Skeletal muscle cell (primary cell): Measurements from ENCODE around the gene SUSD1.
A peak's percentile ranks its signal among the peaks of the same experiment; 100 is the strongest.
"Not testable (repeated sequence)": the region's sequence is repeated elsewhere in the genome, so short reads cannot be mapped to it uniquely, and the experiment has no call there.

Source experiments
- DNase-seq: peaks from one replicate; pipeline ENCODE4 v3.0.0-alpha.2; 2010; ENCODE audit warnings: low read depth
- H3K4me3 ChIP-seq: 2 replicates; pipeline ENCODE4 v1.5.1; 2011; ENCODE audit warnings: low read depth, mild to moderate bottlenecking, control low read depth, low read length, moderate library complexity

SUSD1 gene

GRCh38 chr9:112078432-112078831 is 96.7 kb downstream of the SUSD1 start:
- no peak overlapping the region for H3K4me3 ChIP-seq
- DNase-seq = no peak

- no peak for DNase-seq
- no peak overlapping the region for H3K4me3 ChIP-seq
These were observed 98.3 kb downstream of the SUSD1 start for GRCh38 chr9:112076814-112077213.

GRCh38 chr9:112075009-112075378 is 100.1 kb downstream of the SUSD1 start:
- DNase-seq = no peak
- H3K4me3 ChIP-seq = no peak overlapping the region

- DNase-seq = peak; percentile 97
- no peak overlapping the region for H3K4me3 ChIP-seq
These were observed 100.7 kb downstream of the SUSD1 start for GRCh38 chr9:112074250-112075008.

- not testable (repeated sequence) for DNase-seq, H3K4me3 ChIP-seq
These were observed 101.4 kb downstream of the SUSD1 start for GRCh38 chr9:112073639-112074173.

GRCh38 chr9:112072721-112073638 is 102.1 kb downstream of the SUSD1 start:
- DNase-seq = peak; percentile 95

GRCh38 chr9:112069318-112070169 is 105.6 kb downstream of the SUSD1 start:
- DNase-seq = no peak
- no peak overlapping the region for H3K4me3 ChIP-seq

More at GRCh38 chr9:112072721-112073638, 102.1 kb downstream of the SUSD1 start:
- H3K4me3 ChIP-seq = no peak overlapping the region

GRCh38 chr9:112065806-112066606 is 109.1 kb downstream of the SUSD1 start:
- H3K4me3 ChIP-seq = no peak overlapping the region
- DNase-seq = peak; percentile 58

GRCh38 chr9:112064871-112065270 is 110.2 kb downstream of the SUSD1 start:
- no peak for DNase-seq
- H3K4me3 ChIP-seq = no peak overlapping the region

- no peak overlapping the region for H3K4me3 ChIP-seq
- DNase-seq = no peak
These were observed 111.5 kb downstream of the SUSD1 start for GRCh38 chr9:112063586-112063985.

GRCh38 chr9:112063151-112063550 is 111.9 kb downstream of the SUSD1 start:
- peak; percentile 73 for DNase-seq
- no peak overlapping the region for H3K4me3 ChIP-seq

GRCh38 chr9:112061152-112061740 is 113.9 kb downstream of the SUSD1 start:
- no peak overlapping the region for H3K4me3 ChIP-seq

GRCh38 chr9:112059966-112060320 is 115.2 kb downstream of the SUSD1 start:
- no peak overlapping the region for H3K4me3 ChIP-seq
- DNase-seq = no peak

More at GRCh38 chr9:112061152-112061740, 113.9 kb downstream of the SUSD1 start:
- peak; percentile 94 for DNase-seq

- no peak overlapping the region for H3K4me3 ChIP-seq
- DNase-seq = peak; percentile 81
These were observed 115.7 kb downstream of the SUSD1 start for GRCh38 chr9:112059145-112059965.

- no peak for DNase-seq
- H3K4me3 ChIP-seq = no peak overlapping the region
These were observed 118.1 kb downstream of the SUSD1 start for GRCh38 chr9:112056996-112057395.

GRCh38 chr9:112054916-112055315 is 120.2 kb downstream of the SUSD1 start:
- DNase-seq = no peak
- no peak overlapping the region for H3K4me3 ChIP-seq

- no peak overlapping the region for H3K4me3 ChIP-seq
These were observed 123.3 kb downstream of the SUSD1 start for GRCh38 chr9:112051812-112052211.

More at GRCh38 chr9:112051812-112052211, 123.3 kb downstream of the SUSD1 start:
- DNase-seq = no peak
